GM23248 (cell line): ENCODE results near the gene H3-3A. TPM values are rescaled to one million over a fixed set of nuclear protein-coding genes. Genes with fewer than 3 reads are reported as not detected.

Experiments used
- DNase-seq: peaks from one replicate; pipeline ENCODE4 v3.0.0-alpha.2; 2015
- H2AFZ ChIP-seq: fragments of 200-600 bp; sonication (generic); 2 replicates; pipeline ENCODE4 v1.6.1; 2016; ENCODE audit warnings: antibody characterized with exemption
- H3F3A ChIP-seq: fragments of 200-600 bp; sonication (generic); 2 replicates; pipeline ENCODE4 v1.6.1; 2016; ENCODE audit warnings: mild to moderate bottlenecking, antibody characterized with exemption, mixed run types; ENCODE audit not compliant: insufficient read depth
- H3K27ac ChIP-seq: fragments of 200-600 bp; sonication (generic); 2 replicates; pipeline ENCODE4 v1.5.1; 2016; ENCODE audit warnings: mild to moderate bottlenecking
- H3K27me3 ChIP-seq: fragments of 200-600 bp; sonication (generic); replicated peaks from 2 replicates; pipeline ENCODE4 v1.6.1; 2016; ENCODE audit warnings: mild to moderate bottlenecking; ENCODE audit not compliant: insufficient read depth
- H3K36me3 ChIP-seq: fragments of 200-600 bp; sonication (generic); 2 replicates; pipeline ENCODE4 v1.6.1; 2016; ENCODE audit warnings: low read depth, mild to moderate bottlenecking
- H3K4me1 ChIP-seq: fragments of 200-600 bp; sonication (generic); 2 replicates; pipeline ENCODE4 v1.6.1; 2016; ENCODE audit warnings: mild to moderate bottlenecking; ENCODE audit not compliant: insufficient read depth
- H3K4me2 ChIP-seq: fragments of 200-600 bp; sonication (generic); one replicate; pipeline ENCODE4 v1.6.1; 2016; ENCODE audit warnings: mild to moderate bottlenecking; ENCODE audit not compliant: unreplicated experiment
- H3K4me3 ChIP-seq: fragments of 200-600 bp; sonication (generic); 2 replicates; pipeline ENCODE4 v1.5.1; 2016; ENCODE audit warnings: mild to moderate bottlenecking
- H3K79me2 ChIP-seq: fragments of 200-600 bp; sonication (generic); 2 replicates; pipeline ENCODE4 v1.6.1; 2016; ENCODE audit warnings: mild to moderate bottlenecking; ENCODE audit not compliant: insufficient read depth
- H3K9ac ChIP-seq: fragments of 200-600 bp; sonication (generic); 2 replicates; pipeline ENCODE4 v1.6.1; 2016; ENCODE audit warnings: mild to moderate bottlenecking
- H3K9me2 ChIP-seq: fragments of 200-600 bp; sonication (generic); 2 replicates; pipeline ENCODE4 v1.6.1; 2016; ENCODE audit warnings: mixed run types, mild to moderate bottlenecking, moderate library complexity; ENCODE audit not compliant: insufficient read depth
- H3K9me3 ChIP-seq: fragments of 200-600 bp; sonication (generic); one replicate; pipeline ENCODE4 v1.6.1; 2017; ENCODE audit warnings: low read depth
- H4K20me1 ChIP-seq: fragments of 200-600 bp; sonication (generic); 2 replicates; pipeline ENCODE4 v1.6.0; 2016; ENCODE audit not compliant: insufficient read depth
- EZH2 ChIP-seq: fragments of 200-600 bp; sonication (generic); IDR thresholded peaks from 2 replicates; pipeline ENCODE4 v1.6.1; 2018; ENCODE audit warnings: antibody characterized with exemption, mild to moderate bottlenecking; ENCODE audit not compliant: insufficient read depth, poor library complexity, severe bottlenecking
- EZH2phosphoT487 ChIP-seq: fragments of 200-600 bp; sonication (generic); IDR thresholded peaks from 2 replicates; pipeline ENCODE4 v1.6.1; 2018; ENCODE audit warnings: antibody characterized with exemption, moderate library complexity, mild to moderate bottlenecking, low read depth; ENCODE audit not compliant: insufficient read depth
- WGBS, 2 experiments: methylation state at CpG; one replicate each; pipeline ENCODE4 v1.1.6; 2015 to 2017; ENCODE audit warnings: low lambda C conversion rate in 2 of 2, low coverage in 1 of 2; ENCODE audit errors: missing lambda C conversion rate in 2 of 2; 5-methylcytosine and 5-hydroxymethylcytosine counted together
- in situ Hi-C: fragments of 300-500 bp; cut with MboI; formaldehyde crosslinking; loops from 2 replicates; pipeline ENCODE4 v1.15.0; 2020
- polyA plus RNA-seq: library from polyadenylated mRNA; unstranded; fragments of >200 nt; fragmentation: Nextera tagmentation; extraction: Ambion mirVana; gene quantifications from 2 replicates; pipeline ENCODE4 v1.2.1, GENCODE V29; 2016
- total RNA-seq: library from RNA; depleted of rRNA; stranded (reverse); fragments of >200 nt; shearing (Covaris generic); gene quantifications from 2 replicates; pipeline ENCODE4 v1.2.3, GENCODE V29; 2014

H3-3A gene
- total and polyA plus RNA-seq, 2 experiments from 2014 or later, result 212 to 264 TPM

- no peaks in the 10 kb centered on the region for H3K27me3 ChIP-seq
- DNase-seq, result no peak
- in situ Hi-C loops, result no loop called here
- 74 to 80% methylated on average over 9 of the region's 9 CpGs for WGBS, 2 experiments
- no peak overlapping the region for H2AFZ ChIP-seq
- H3K4me1 ChIP-seq, result peaks cover 3% of the 10 kb centered on the region; the same call in 1 of the 2 replicates
- H3K9me2 ChIP-seq, result no peaks in the 10 kb centered on the region
- H3K9ac ChIP-seq, result no peak overlapping the region
- no peak overlapping the region for H3K4me2 ChIP-seq
- peaks cover 2% of the 10 kb centered on the region; the same call in 1 of the 2 replicates for H3K36me3 ChIP-seq
- H3K27ac ChIP-seq, result no peak overlapping the region
- no peaks in the 10 kb centered on the region for H3K9me3 ChIP-seq
- H3K4me3 ChIP-seq, result no peak overlapping the region
- TF ChIP-seq EZH2phosphoT487, result no peak
- no peak for TF ChIP-seq EZH2
- no peaks in the 10 kb centered on the region for H4K20me1 ChIP-seq
- no peaks in the 10 kb centered on the region for H3K79me2 ChIP-seq
- H3F3A ChIP-seq, result peaks cover 21% of the 10 kb centered on the region; the same call in 1 of the 2 replicates
Measured at GRCh38 chr1:226078374-226078773, 15.9 kb downstream of the H3-3A start.

- Histone ChIP-seq H3K79me2 (no peaks in the 10 kb centered on the region), H4K20me1 (no peaks in the 10 kb centered on the region), H3K9me3 (no peaks in the 10 kb centered on the region), H3K9ac (peak overlapping the region; percentile 86), H3K4me2 (peak overlapping the region; percentile 68), H3K27ac (peak overlapping the region; percentile 41), H3K4me1 (peaks cover 3% of the 10 kb centered on the region; the same call in 1 of the 2 replicates), H3K4me3 (peak overlapping the region; percentile 79), H3K36me3 (no peaks in the 10 kb centered on the region), H2AFZ (peak overlapping the region; percentile 93), H3K9me2 (no peaks in the 10 kb centered on the region), H3K27me3 (no peaks in the 10 kb centered on the region), H3F3A (no peaks in the 10 kb centered on the region)
- no peak for DNase-seq
- no peak for TF ChIP-seq EZH2
- no peak for TF ChIP-seq EZH2phosphoT487
- 74 to 79% methylated on average over 7 of the region's 7 CpGs for WGBS, 2 experiments
- in situ Hi-C loops, result no loop called here
Measured at GRCh38 chr1:226082587-226082917, 20.0 kb downstream of the H3-3A start.

- H3K36me3 ChIP-seq, result no peaks in the 10 kb centered on the region
- H3K9me3 ChIP-seq, result no peaks in the 10 kb centered on the region
- no peaks in the 10 kb centered on the region for H4K20me1 ChIP-seq
- no peaks in the 10 kb centered on the region for H3K27me3 ChIP-seq
- H3K79me2 ChIP-seq, result no peaks in the 10 kb centered on the region
- in situ Hi-C loops, result no loop called here
- peak overlapping the region; percentile 79 for H3K4me3 ChIP-seq
- peak overlapping the region; percentile 86 for H3K9ac ChIP-seq
- no peaks in the 10 kb centered on the region for H3F3A ChIP-seq
- 0 to 5% methylated on average over 3 to 17 of the region's 23 CpGs for WGBS, 2 experiments
- TF ChIP-seq EZH2 (no peak), EZH2phosphoT487 (no peak)
- H3K4me2 ChIP-seq, result peak overlapping the region; percentile 68
- peak; percentile 83 for DNase-seq
- H3K27ac ChIP-seq, result peak overlapping the region; percentile 41
- peaks cover 3% of the 10 kb centered on the region; the same call in 1 of the 2 replicates for H3K4me1 ChIP-seq
- H2AFZ ChIP-seq, result peak overlapping the region; percentile 93
- H3K9me2 ChIP-seq, result no peaks in the 10 kb centered on the region
Measured at GRCh38 chr1:226082959-226083301, 20.4 kb downstream of the H3-3A start.

- no peaks in the 10 kb centered on the region for H3K27me3 ChIP-seq
- WGBS, 2 experiments, result 2 to 3% methylated on average over 48 to 75 of the region's 75 CpGs
- H3F3A ChIP-seq, result no peaks in the 10 kb centered on the region
- H4K20me1 ChIP-seq, result no peaks in the 10 kb centered on the region
- peak overlapping the region; percentile 86 for H3K9ac ChIP-seq
- TF ChIP-seq EZH2 (no peak), EZH2phosphoT487 (no peak)
- peak; percentile 95 for DNase-seq
- H3K9me3 ChIP-seq, result no peaks in the 10 kb centered on the region
- peak overlapping the region; percentile 93 for H2AFZ ChIP-seq
- H3K36me3 ChIP-seq, result no peaks in the 10 kb centered on the region
- in situ Hi-C loops, result no loop called here
- peak overlapping the region; percentile 79 for H3K4me3 ChIP-seq
- H3K79me2 ChIP-seq, result no peaks in the 10 kb centered on the region
- peaks cover 3% of the 10 kb centered on the region; the same call in 1 of the 2 replicates for H3K4me1 ChIP-seq
- H3K27ac ChIP-seq, result peak overlapping the region; percentile 41
- H3K4me2 ChIP-seq, result peak overlapping the region; percentile 68
- H3K9me2 ChIP-seq, result no peaks in the 10 kb centered on the region
Measured at GRCh38 chr1:226083302-226084101, 21.0 kb downstream of the H3-3A start.
